CD4-positive, alpha-beta T cell treated with Interferon gamma for 1 hour (primary cell): Measurements from ENCODE around the gene MEIOB.
"Not testable (repeated sequence)": the region's sequence is repeated elsewhere in the genome, so short reads cannot be mapped to it uniquely, and the experiment has no call there.

Experiments used
- DNase-seq: peaks from one replicate; pipeline ENCODE4 v3.0.0-alpha.2; 2020

Gene MEIOB

GRCh38 chr16:1877089-1877488, 5.1 kb upstream of the MEIOB start:
- DNase-seq: no peak

- no peak for DNase-seq
These were observed 4.5 kb upstream of the MEIOB start for GRCh38 chr16:1876468-1876867.

- not testable (repeated sequence) for DNase-seq
These were observed 4.1 kb upstream of the MEIOB start for GRCh38 chr16:1876066-1876465.

GRCh38 chr16:1874854-1875253, 2.9 kb upstream of the MEIOB start:
- DNase-seq: no peak

GRCh38 chr16:1870365-1871082, 1.4 kb downstream of the MEIOB start:
- DNase-seq: no peak

- no peak for DNase-seq
These were observed 5.9 kb downstream of the MEIOB start for GRCh38 chr16:1865902-1866690.

GRCh38 chr16:1863681-1864460, 8.1 kb downstream of the MEIOB start:
- DNase-seq: no peak

- no peak for DNase-seq
These were observed 9.6 kb downstream of the MEIOB start for GRCh38 chr16:1862394-1862793.

GRCh38 chr16:1861730-1862129, 10.2 kb downstream of the MEIOB start:
- no peak for DNase-seq

GRCh38 chr16:1859650-1860049, 12.3 kb downstream of the MEIOB start:
- no peak for DNase-seq

GRCh38 chr16:1858189-1858865, 13.6 kb downstream of the MEIOB start:
- no peak for DNase-seq

- no peak for DNase-seq
These were observed 14.4 kb downstream of the MEIOB start for GRCh38 chr16:1857433-1858097.

GRCh38 chr16:1851793-1852192, 20.2 kb downstream of the MEIOB start:
- DNase-seq: no peak

GRCh38 chr16:1850981-1851380, 21.0 kb downstream of the MEIOB start:
- no peak for DNase-seq

- DNase-seq: no peak
These were observed 25.5 kb downstream of the MEIOB start for GRCh38 chr16:1846416-1846815.

- DNase-seq: no peak
These were observed 26.0 kb downstream of the MEIOB start for GRCh38 chr16:1845985-1846384.

- DNase-seq: no peak
These were observed 32.4 kb downstream of the MEIOB start for GRCh38 chr16:1839554-1839953.

GRCh38 chr16:1834096-1834495, 37.9 kb downstream of the MEIOB start:
- no peak for DNase-seq

- no peak for DNase-seq
These were observed 39.0 kb downstream of the MEIOB start for GRCh38 chr16:1832838-1833454.

GRCh38 chr16:1831186-1832075, 40.5 kb downstream of the MEIOB start:
- no peak for DNase-seq

- DNase-seq: no peak
These were observed 41.8 kb downstream of the MEIOB start for GRCh38 chr16:1830213-1830612.
